CD4-positive, alpha-beta T cell treated with Interleukin-21 for 1 hour (primary cell): Measurements from ENCODE around the gene HOXA9.

ENCODE experiments used
- DNase-seq: peaks from one replicate; pipeline ENCODE4 v3.0.0-alpha.2; 2020

Gene HOXA9

GRCh38 chr7:27140126-27140857 lies 25.0 kb downstream of the HOXA9 start:
- no peak for DNase-seq

- no peak for DNase-seq
Measured at GRCh38 chr7:27139334-27140125, 25.8 kb downstream of the HOXA9 start.

DNA sequence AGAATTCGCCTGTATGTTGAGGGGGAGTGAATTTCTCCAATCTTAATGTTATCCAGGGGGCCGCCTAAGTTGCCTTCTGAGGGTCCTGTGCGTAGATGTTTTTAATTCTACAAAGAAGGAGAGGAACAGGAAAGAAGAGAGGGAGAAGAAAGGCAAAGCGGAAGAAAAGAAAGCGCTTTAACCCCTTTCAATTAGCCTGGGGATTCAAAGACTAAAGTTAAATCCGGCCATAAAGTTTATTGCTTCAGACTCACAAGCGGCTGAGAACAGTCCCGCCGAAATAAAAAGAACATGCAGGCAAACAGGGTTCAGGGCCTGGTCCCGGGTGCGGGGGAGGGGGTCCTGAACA lies 26.4 kb downstream of the HOXA9 start:
- DNase-seq: no peak

DNA sequence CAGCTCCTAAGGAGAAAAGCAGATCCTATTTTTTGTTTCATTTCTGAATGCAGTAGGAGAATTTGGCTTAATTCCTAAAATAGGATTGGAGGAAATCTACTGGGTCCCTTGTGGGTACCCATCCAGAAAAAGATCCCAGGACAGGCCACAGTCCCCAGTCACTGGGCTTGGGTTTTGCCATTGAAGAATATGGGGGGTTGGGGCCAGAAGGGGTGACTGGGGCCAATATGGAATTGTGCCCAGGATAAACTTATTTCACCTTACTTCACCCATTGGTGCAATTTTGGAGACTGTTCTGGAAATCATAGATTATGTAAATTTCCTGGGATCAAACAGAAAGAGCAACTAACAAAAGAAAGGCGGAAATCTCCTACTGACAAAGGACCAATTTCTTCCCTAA lies 26.9 kb downstream of the HOXA9 start:
- no peak for DNase-seq

DNA sequence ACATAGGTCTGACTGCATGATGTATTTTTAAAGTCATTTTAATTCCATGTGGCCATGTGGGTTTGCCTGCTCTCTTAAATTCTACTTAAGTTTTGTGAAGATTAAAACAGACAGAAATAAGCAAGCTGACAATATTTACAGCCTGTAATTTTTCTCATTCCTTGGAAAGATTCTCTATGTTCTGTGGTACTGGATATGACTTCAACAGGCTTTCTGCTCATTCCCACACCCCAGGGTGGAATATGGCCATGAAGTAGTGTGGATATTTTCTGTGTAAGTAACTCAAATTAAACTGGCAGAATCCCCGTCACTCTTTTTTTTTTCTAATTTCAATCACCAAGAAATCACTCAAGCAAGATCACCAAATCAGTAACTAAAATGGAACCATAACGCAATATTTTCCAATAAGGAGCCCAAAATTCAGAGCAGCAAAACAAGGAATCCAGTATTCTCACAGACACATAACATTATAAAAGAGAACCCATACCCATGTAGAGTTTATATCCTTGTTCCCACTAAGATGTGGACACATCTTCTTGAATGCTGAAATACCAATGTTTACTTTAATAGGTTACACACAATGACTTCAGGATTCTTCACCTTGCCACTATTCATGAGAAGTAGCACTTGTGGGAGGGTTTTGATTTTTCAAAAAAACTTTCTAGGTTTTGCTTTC lies 27.6 kb downstream of the HOXA9 start:
- DNase-seq: no peak

- no peak for DNase-seq
Measured at GRCh38 chr7:27134392-27134791, 30.9 kb downstream of the HOXA9 start.

- DNase-seq: no peak
Measured at GRCh38 chr7:27133409-27134231, 31.7 kb downstream of the HOXA9 start.

GRCh38 chr7:27132978-27133377 lies 32.4 kb downstream of the HOXA9 start:
- DNase-seq: no peak

DNA sequence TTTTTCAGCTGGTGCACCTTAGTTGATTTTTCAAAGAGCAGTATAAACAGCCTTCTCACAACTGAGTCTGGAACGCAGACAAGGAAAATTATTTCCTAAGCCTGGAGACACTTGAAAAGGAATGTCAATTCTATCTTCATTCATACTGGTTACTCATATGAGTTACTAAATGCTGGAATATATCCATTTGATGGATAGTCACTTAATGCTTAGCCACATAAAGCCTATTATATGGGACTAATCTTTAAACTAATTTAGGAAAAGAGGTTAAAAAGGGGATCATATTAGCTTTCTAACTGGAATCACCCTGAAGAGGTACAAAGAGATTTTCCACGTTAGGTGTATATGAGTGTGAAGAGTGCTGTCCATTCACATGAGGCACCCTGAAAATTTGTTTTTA lies 33.1 kb downstream of the HOXA9 start:
- no peak for DNase-seq

- DNase-seq: no peak
Measured at GRCh38 chr7:27131390-27131819, 33.9 kb downstream of the HOXA9 start.

- DNase-seq: peak; percentile 78
Measured at GRCh38 chr7:27130540-27131389, 34.6 kb downstream of the HOXA9 start, which contains the start of gene HOXA4. Gene HOXA4, minus strand, starts transcription at chr7:27130757. Its CDS starts 24 bp downstream, at chr7:27130733.

DNA sequence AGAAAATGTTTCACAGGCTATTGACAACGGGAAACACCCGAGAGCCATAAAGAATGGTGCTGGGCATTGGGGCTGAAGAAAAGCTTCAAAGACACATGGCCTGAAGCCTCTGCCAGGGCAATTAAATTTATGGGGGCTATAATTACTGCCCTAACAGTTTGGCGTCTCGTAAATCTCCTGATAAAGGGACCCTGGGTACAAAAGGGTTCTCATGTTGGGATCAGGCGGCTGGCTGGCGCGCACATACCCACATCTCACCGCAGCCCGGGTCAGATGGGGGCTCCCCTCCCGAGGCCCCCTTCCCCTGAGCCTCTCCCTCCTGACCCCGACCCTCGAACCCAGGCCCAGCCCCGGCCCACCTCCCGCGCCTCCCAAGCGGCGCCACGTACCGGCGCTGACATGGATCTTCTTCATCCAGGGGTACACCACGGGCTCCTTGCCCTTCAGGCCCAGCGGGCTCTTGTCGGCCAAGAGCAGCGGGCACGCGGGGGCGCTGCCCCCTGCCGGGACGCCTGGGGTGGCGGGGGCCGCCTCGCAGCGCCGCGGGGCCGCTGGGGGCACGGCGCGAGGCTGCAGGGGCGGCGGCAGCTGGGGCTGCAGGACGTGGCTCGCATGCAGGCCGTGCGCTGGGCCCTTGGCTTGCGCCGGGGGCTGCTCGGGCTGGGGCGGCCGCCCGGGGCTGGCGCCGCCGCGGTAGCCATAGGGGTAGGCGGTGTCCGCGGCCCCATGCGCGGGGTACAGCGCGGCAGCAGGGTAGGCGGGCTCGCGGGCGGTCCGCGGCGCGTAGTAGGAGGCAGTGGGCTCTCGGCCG lies 35.4 kb downstream of the HOXA9 start:
- no peak for DNase-seq

GRCh38 chr7:27128776-27129728 lies 36.3 kb downstream of the HOXA9 start:
- DNase-seq: no peak

GRCh38 chr7:27128034-27128433 lies 37.3 kb downstream of the HOXA9 start:
- DNase-seq: no peak

GRCh38 chr7:27126596-27127327 lies 38.6 kb downstream of the HOXA9 start:
- DNase-seq: no peak

- no peak for DNase-seq
Measured at GRCh38 chr7:27125986-27126394, 39.3 kb downstream of the HOXA9 start.

DNA sequence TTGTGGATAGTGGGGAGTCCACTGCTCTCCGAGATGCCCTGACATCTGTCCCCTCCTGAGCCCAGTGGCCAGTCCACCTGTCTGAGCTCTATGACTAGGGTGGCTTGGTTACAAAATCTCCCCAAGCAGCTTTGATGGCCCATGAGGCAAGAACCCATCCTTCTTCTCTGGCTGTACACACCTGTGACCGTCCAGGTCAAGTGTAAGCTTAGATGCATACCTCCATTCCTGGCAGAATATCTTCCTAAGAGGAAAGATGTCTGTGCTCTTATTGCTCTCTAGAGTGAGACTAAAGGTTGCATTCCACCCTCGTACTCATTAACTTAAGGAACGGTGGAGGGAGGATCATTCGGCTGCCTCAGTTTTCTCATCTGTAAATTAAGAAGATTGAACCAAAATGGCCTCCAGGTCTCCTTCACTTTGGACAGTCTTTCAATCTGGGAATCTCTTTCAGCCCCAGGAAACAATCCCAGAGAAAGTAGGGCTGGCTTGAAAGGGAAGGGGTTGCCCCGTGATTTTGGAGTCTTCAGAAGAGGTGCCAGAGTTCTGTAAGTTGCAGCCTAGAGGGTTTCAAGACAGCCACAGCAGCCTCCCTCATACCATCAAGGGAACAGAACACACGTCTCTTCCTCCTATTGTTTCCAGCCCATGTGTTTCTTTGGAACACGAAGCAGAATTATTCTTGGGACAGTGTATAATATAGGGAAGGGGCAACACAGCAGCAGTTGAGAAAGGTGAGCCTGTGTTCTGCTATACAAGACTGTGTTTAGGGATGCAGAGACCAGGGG lies 40.2 kb downstream of the HOXA9 start:
- no peak for DNase-seq
